NCI-H2227 treated with DMSO at 0.1 percent for 48 hours (cell line): ENCODE data around the gene OR51I1.

Experiments
- DNase-seq: peaks from one replicate; lab custom pipeline; 2025; lab: John Stamatoyannopoulos, UW

Gene OR51I1

DNA sequence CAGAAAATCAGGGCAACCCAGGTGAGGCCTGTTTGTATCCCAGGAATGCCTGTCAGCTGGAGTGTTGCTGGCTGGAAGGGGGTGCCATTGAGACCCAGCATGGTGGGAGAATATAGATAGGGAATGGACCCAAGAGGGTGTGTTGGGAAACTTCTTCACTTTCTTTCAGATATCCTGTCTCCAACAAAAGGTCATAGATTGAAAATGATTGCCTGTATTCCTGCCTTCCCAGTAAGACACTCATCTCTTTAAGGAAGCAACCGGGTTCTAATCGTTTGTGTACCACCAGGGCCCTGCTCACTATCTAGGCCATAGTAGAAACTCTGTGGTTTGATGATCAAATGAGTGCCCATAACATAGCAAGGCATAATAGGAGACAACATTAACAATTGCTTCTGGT lies at the start of gene OR51I1:
Gene OR51I1, minus strand, starts transcription at position 101 of the 400 bp plus-strand sequence. Its CDS starts 0 bp downstream, at position 101.
- no peak for DNase-seq

GRCh38 chr11:5489576-5490357 lies 48.5 kb upstream of the OR51I1 start:
- no peak for DNase-seq

DNA sequence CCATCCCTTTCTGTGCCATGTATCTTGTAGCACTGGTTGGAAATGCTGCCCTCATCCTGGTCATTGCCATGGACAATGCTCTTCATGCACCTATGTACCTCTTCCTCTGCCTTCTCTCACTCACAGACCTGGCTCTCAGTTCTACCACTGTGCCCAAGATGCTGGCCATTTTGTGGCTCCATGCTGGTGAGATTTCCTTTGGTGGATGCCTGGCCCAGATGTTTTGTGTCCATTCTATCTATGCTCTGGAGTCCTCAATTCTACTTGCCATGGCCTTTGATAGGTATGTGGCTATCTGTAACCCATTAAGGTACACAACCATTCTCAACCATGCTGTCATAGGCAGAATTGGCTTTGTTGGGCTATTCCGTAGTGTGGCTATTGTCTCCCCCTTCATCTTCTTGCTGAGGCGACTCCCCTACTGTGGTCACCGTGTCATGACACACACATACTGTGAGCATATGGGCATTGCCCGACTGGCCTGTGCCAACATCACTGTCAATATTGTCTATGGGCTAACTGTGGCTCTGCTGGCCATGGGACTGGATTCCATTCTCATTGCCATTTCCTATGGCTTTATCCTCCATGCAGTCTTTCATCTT lies 47.6 kb upstream of the OR51I1 start:
- DNase-seq, result no peak

- no peak for DNase-seq
Measured at GRCh38 chr11:5488385-5488784, 47.1 kb upstream of the OR51I1 start, which contains the start of gene OR52D1. Gene OR52D1, plus strand, starts transcription at chr11:5488685. Its CDS starts 22 bp downstream, at chr11:5488707.

- DNase-seq, result no peak
Measured at GRCh38 chr11:5486421-5486820, 45.1 kb upstream of the OR51I1 start.

DNA sequence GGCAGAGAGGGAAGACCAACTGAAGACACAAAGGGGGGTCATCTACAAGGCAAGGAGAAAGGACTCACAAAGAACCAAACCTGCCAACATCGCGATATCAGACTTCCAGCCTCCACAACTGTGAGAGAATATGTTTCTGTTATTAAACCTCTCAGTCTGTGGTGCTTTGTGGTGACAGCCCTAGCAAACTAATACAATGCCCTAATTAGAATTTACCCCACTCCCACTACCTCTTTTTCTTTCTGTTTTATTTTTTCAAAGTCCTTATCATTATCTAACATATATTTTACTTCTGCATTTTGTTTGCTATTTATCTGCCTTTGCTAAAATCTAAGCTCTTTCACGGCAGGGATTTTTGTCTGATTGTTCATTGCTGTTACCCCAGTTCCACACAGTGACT lies 44.7 kb upstream of the OR51I1 start:
- no peak for DNase-seq

- DNase-seq, result peak; percentile 4
Measured at GRCh38 chr11:5476186-5476819, 35.0 kb upstream of the OR51I1 start.

DNA sequence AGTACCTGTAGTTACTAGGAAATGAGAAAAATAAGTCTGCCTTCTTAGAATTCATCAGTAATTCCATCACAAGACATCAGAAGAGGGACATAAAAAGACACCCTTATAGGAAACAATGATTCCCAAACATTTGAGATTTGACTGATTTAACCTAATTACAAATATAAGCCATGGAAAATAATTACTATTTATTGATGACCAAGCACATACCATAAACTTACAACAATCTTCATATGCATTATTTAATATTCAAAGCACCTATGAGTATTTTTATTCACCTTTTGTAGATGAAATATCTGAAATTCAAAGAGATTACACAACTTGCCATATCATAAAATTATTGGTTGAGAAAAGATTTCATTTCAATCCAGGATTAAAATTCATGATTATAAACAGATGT lies 32.6 kb upstream of the OR51I1 start:
- no peak for DNase-seq

- no peak for DNase-seq
Measured at GRCh38 chr11:5467527-5467926, 26.2 kb upstream of the OR51I1 start.

- DNase-seq, result no peak
Measured at GRCh38 chr11:5460983-5461621, 19.8 kb upstream of the OR51I1 start.

DNA sequence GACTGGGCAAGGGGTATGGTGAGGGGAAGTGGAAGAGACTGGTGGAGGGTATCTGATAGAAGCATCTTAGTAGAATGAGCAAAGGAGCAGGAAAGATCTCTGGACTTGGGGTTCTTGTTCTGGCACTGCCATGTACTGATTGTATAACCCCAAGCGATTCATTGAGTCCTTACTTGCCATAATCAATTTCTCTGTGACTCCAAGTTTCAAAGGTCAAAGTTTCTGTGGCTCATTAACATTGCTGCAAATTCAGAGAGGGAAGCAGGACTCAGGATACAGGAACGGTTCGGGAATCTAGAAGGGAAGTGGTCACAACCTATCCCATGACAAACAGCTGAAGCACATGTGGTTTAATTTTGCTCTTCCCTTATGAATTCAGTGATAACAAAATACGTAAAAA lies 8.1 kb upstream of the OR51I1 start:
- DNase-seq, result no peak

DNA sequence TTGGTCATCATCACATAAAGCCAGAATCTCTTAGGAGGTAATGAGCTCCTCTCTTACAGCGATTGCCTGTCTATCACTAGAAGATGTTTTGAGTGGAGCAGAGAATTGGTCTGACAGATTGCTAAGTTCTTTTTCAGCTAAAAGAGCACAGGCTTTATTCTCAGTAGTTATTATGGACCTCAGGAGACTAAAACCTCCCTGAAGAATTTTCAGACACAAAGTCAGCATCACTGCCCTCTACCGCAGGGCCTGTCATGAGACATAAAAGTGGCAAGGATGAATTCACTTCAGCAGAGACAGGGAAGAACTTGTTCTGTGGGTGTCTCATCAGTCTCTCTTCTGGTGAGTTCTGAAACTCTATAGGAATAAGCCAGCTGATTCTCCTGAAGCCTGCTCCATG lies 7.7 kb upstream of the OR51I1 start, which contains the start of gene OR51I2:
Gene OR51I2, plus strand, starts transcription at position 301 of the 400 bp plus-strand sequence. CDS start 4,166 bp downstream, outside the sequence.
- DNase-seq, result no peak

- no peak for DNase-seq
Measured at GRCh38 chr11:5443835-5444393, 2.6 kb upstream of the OR51I1 start.

GRCh38 chr11:5423131-5423530 lies 18.2 kb downstream of the OR51I1 start:
- DNase-seq, result no peak

- no peak for DNase-seq
Measured at GRCh38 chr11:5421811-5422210, 19.5 kb downstream of the OR51I1 start, which contains the start of gene OR51Q1. Gene OR51Q1, plus strand, starts transcription at chr11:5422111. Its CDS starts 90 bp downstream, at chr11:5422201.

DNA sequence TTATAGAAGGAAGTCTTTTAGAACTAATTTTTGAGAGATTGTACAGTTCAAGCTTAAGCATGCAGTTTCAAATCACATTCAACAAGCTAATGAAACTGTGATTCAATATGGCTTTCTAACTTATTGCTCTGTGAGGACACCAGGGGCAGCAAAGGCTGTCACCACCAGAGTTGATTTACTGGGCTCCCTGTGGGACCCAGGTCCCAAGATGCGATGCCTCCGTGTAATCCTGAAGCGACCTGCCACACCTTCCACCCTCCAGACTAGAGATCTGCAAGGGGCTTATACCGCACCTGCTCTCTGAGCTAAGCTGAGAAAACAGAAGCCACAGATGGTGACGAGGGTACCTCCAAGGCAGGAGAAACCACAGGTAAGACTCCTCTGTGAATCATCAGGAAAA lies 20.3 kb downstream of the OR51I1 start:
- no peak for DNase-seq

DNA sequence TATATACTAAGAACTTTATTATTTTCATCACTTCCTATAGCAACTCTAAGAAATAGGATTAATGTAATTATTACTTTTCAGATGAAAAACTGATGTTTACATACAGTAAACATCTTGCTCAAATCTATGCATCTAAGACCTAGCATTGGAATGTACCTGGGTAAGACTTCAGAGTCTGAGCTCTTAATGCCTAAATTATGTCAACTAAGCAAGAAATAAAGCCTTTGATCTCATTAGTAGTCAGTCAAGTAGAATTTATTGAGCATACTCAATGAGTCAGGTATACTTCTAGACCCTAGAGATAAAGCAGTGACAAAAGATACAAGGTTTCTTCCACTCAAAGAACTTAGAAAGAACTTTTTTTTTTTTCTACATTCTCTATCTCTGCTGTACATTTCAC lies 36.1 kb downstream of the OR51I1 start:
- DNase-seq, result no peak

GRCh38 chr11:5398936-5399335 lies 42.4 kb downstream of the OR51I1 start:
- DNase-seq, result no peak

- DNase-seq, result no peak
Measured at GRCh38 chr11:5394091-5394490, 47.2 kb downstream of the OR51I1 start.
